NCI-H446 (cell line): ENCODE results near the gene PLAC8.
"Not testable (repeated sequence)": the region's sequence is repeated elsewhere in the genome, so short reads cannot be mapped to it uniquely, and the experiment has no call there.

Experiments used
- DNase-seq, 2 experiments: peaks; one replicate each; lab custom pipeline; 2025; lab: John Stamatoyannopoulos, UW

Gene PLAC8

DNA sequence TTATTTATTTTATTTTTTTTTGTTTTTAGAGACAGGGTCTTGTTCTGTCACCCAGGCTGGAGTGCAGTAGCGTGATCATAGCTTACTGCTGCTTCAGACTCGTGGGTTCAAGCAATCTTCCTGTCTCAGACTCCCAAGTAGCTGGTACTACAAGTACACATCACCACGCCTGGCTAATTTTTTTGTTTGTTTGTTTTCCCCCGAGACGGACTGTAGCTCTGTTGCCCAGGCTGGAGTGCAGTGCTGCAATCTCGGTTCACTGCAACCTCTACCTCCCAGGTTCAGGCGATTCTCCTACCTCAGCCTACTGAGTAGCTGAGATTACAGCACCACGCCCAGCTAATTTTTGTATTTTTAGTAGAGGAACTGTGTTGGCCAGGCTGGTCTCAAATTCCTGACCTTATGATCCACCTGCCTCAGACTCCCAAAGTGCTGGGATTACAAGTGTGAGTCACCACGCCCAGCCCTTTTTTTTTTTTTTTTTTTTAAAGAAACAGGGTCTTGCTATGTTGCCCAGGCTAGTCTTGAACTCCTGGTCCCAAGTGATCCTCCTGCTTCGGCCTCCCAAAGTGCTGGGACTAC is 47.4 kb downstream of the PLAC8 start:
- DNase-seq, result no peak

DNA sequence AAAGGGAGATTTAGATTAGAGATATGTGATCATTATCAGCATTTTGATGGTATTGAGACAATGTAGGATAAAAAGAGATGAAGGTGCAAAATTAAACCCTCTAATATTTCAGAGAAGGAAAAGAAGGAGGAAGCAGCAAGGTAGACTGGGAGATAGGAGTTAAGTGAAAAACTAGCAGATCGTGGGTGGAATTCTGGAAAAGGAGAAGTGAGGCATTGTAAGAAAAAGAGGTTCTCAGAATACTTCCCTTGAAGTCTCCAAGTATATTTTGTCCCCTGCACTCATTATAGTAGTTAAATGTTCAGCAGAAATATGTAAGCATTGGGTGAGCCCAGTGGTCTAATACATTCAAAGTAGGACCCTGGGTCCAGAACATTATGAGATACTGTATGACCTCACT is 49.3 kb downstream of the PLAC8 start:
- DNase-seq, result no peak

- no peak for DNase-seq
Observed at GRCh38 chr4:83062739-83063138, 51.8 kb downstream of the PLAC8 start.

GRCh38 chr4:83054928-83055327 is 59.6 kb downstream of the PLAC8 start:
- DNase-seq, result no peak

- DNase-seq, result not testable (repeated sequence)
Observed at GRCh38 chr4:83048781-83049180, 65.7 kb downstream of the PLAC8 start.

DNA sequence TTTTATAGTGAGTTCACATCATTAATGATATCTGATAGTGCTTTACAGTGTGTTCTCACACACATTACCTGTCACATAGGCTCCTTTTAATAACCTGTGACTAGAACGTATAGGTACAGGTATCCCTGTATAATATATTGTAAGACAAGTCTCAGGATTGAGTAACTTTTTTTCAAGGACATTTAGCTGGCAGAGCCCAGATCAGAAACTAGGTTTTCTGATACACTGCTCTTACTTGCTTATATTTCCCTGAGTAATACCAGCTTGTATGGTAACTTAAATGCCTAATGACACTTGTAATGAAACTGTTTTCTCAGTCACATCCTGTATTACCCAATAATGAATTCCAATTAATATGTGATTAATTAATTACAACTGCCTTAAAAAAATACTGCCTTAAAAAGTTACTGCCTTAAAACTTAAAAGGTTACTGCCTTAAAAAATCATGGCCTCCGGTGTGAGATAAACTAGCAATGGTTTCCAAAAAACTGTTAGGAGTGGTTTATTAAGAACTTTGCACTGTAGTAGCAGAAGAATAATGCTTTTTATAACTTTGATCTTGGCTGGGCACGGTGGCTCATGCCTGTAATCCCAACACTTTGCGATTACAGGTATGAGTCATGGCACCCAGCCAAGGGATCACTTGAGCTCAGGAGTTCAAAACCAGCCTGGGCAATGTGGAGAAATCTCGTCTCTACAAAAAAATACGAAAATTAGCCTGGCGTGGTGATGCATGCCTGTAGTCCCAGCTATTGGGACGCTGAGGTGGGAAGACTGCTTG is 67.6 kb downstream of the PLAC8 start:
- DNase-seq, result no peak

DNA sequence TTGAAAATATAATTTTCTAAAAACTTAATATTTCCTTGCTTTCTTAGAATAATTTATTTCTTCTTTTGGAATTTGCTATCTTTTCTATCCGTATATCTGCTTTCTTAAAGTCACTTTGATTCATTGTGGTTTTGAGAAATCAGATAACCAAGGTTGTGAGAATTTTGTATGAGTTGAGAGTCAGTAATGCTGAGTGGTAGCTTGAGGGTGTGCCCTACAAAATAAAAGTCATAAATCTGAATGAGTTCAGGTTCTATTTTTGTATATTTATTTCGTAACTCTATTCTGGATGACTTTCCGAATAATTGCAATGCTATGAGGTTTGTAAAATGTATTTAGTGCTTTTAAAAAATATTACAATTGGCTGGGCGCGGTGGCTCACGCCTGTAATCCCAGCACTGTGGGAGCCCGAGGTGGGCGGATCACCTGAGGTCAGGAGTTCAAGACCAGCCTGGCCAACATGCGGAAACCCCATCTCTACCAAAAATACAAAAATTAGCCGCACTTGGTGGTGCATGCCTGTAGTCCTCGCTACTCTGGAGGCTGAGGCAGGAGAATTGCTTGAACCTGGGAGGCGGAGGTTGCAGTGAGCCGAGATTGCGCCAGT is 70.6 kb downstream of the PLAC8 start:
- no peak for DNase-seq

DNA sequence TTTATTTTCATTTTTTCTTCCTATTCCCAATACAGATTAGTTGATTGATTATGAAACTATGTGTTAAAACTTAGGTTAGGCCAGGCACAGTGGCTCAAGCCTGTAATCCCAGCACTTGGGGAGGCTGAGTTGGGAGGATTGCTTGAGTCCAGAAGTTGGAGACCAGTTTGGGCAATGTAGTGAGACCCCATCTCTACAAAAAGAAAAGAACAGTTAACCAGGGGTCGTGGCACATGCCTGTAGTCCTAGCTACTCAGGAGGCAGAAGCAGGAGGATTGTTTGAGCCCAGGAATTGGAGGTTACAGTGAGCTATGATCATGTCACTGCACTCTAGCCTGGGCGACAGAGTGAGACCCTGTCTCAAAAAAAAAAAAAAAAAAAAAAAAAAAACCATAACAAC is 71.4 kb downstream of the PLAC8 start:
- DNase-seq, result not testable (repeated sequence)

DNA sequence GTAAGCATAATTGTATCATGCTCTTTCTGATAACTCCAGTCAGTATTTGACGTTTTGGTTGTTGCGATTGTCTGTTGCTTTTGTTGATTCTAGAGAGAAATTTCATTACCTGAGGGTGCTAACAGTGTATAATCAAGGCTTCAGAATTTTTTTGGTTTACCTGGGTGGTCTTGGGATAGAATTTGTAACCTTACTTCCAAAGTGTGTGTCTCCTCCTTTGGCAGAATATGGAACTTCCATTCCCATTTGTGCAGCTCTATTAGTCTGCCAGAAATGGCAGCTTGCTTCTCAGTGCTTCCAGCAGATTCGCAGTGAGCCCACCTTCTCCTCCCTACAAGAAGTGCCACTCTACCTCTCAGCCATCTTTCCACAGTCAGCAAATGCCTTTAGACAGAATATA is 74.3 kb downstream of the PLAC8 start:
- no peak for DNase-seq
